GM12878 (cell line): ENCODE measurements around the gene ADARB1. TPM values are rescaled to one million over a fixed set of nuclear protein-coding genes. Genes with fewer than 3 reads are reported as not detected.

Source experiments
- ATAC-seq: fragments of 200-7000 bp; cut with Tn5 transposase; 3 replicates; pipeline ENCODE4 v1.9.1; 2020; ENCODE audit warnings: mild to moderate bottlenecking, moderate library complexity
- BruUV-seq: library from RNA; stranded (reverse); fragments of 400-500 nt; replicated peaks from 2 replicates; lab custom pipeline; 2021; lab: Mats Ljungman, UMichigan
- CTCF ChIA-PET: fragments of 300-600 bp; sonication (Branson Sonifier 250); formaldehyde crosslinking; extraction: SDS; loops from one replicate; lab custom pipeline; 2021; ENCODE audit warnings: inconsistent platforms; lab: Yijun Ruan, JAX
- POLR2A ChIA-PET: fragments of 350-600 bp; formaldehyde crosslinking; extraction: SDS; loops from one replicate; lab custom pipeline; 2021; ENCODE audit warnings: inconsistent platforms; lab: Charles Lee
- RAD21 ChIA-PET: fragments of 300-600 bp; sonication (Branson Sonifier 250); formaldehyde crosslinking; loops from one replicate; lab custom pipeline; 2023; ENCODE audit warnings: antibody characterized with exemption; ENCODE audit not compliant: unreplicated experiment; lab: Charles Lee
- SMC1A ChIA-PET: fragments of 300-600 bp; sonication (Branson Sonifier 250); formaldehyde crosslinking; loops from one replicate; lab custom pipeline; 2023; ENCODE audit not compliant: unreplicated experiment, uncharacterized antibody; lab: Charles Lee
- DNase-seq: peaks from one replicate; pipeline ENCODE4 v3.0.0-alpha.2; 2011; ENCODE audit warnings: low read depth, low spot score
- FAIRE-seq: peaks from 3 replicates; lab custom pipeline; 2011; peaks lifted over from hg19 to GRCh38; lab: Jason Lieb, UNC
- H2AFZ ChIP-seq: 2 replicates; pipeline ENCODE4 v1.6.0; 2011; ENCODE audit warnings: low read depth, low read length, control low read depth; ENCODE audit not compliant: control insufficient read depth
- H3K27ac ChIP-seq: 2 replicates; pipeline ENCODE4 v1.5.1; 2011; ENCODE audit warnings: control low read depth; ENCODE audit not compliant: control insufficient read depth, insufficient read depth
- H3K27me3 ChIP-seq, 2 experiments: replicated peaks in 1 of 2; 2 replicates each; pipeline versions ENCODE4 v1.6.0 to v1.6.1; 2011; ENCODE audit warnings: low read length in 1 of 2; ENCODE audit not compliant: control insufficient read depth in 2 of 2, insufficient read depth in 2 of 2
- H3K36me3 ChIP-seq, 2 experiments: 2 replicates each; pipeline ENCODE4 v1.5.1; 2011; ENCODE audit warnings: low read length in 1 of 2; ENCODE audit not compliant: control insufficient read depth in 2 of 2, insufficient read depth in 2 of 2
- H3K4me1 ChIP-seq: 2 replicates; pipeline ENCODE4 v1.6.1; 2011; ENCODE audit warnings: mild to moderate bottlenecking, low read length, moderate library complexity, mixed read lengths; ENCODE audit not compliant: control insufficient read depth, insufficient read depth
- H3K4me2 ChIP-seq: 2 replicates; pipeline ENCODE4 v1.6.0; 2011; ENCODE audit warnings: control low read depth; ENCODE audit not compliant: control insufficient read depth, insufficient read depth
- H3K4me3 ChIP-seq: fragments of 200-600 bp; sonication (generic); 2 replicates; pipeline ENCODE4 v1.5.1; 2016
- H3K79me2 ChIP-seq: 2 replicates; pipeline ENCODE4 v1.6.0; 2011; ENCODE audit warnings: low read length; ENCODE audit not compliant: control insufficient read depth, insufficient read depth
- H3K9ac ChIP-seq: 2 replicates; pipeline ENCODE4 v1.8.0; 2011; ENCODE audit warnings: low read length, control low read depth, mixed read lengths; ENCODE audit not compliant: control insufficient read depth, insufficient read depth
- H3K9me3 ChIP-seq: replicated peaks from 3 replicates; pipeline ENCODE4 v1.5.1; 2011; ENCODE audit warnings: mild to moderate bottlenecking, low read length; ENCODE audit not compliant: control insufficient read depth, insufficient read depth
- H4K20me1 ChIP-seq: 2 replicates; pipeline ENCODE4 v1.6.0; 2011; ENCODE audit not compliant: control insufficient read depth, insufficient read depth
- BMI1 ChIP-seq: fragments of 450-650 bp; IDR thresholded peaks from 2 replicates; pipeline ENCODE4 v1.6.1; 2016; ENCODE audit warnings: mild to moderate bottlenecking, moderate library complexity, borderline replicate concordance
- BRCA1 ChIP-seq: IDR thresholded peaks from 2 replicates; pipeline ENCODE4 v1.6.1; 2011; ENCODE audit warnings: low read depth, low read length, improper control_type of control experiment
- CTCF ChIP-seq, 3 experiments: IDR thresholded peaks in 2 of 3; conservative IDR thresholded peaks in 1 of 3; 2 replicates each; pipeline ENCODE4 v1.5.1; 2011; ENCODE audit warnings: low read depth in 3 of 3, low read length in 3 of 3, mild to moderate bottlenecking in 3 of 3, control low read depth in 2 of 3, moderate library complexity in 2 of 3, inconsistent platforms in 1 of 3, mixed read lengths in 1 of 3; ENCODE audit not compliant: control insufficient read depth in 2 of 3, insufficient read depth in 1 of 3; ENCODE audit errors: extremely low read depth in 1 of 3
- ETV6 ChIP-seq, 2 experiments: fragments of 450-650 bp in 1 of 2; IDR thresholded peaks in 1 of 2; conservative IDR thresholded peaks in 1 of 2; 2 replicates each; pipeline ENCODE4 v1.6.1; 2014; ENCODE audit warnings: antibody characterized with exemption in 1 of 2, borderline replicate concordance in 1 of 2, low read depth in 1 of 2, mild to moderate bottlenecking in 1 of 2, moderate library complexity in 1 of 2
- JUND ChIP-seq: IDR thresholded peaks from 2 replicates; pipeline ENCODE4 v1.6.1; 2012; ENCODE audit warnings: low read depth, mild to moderate bottlenecking, low read length, improper control_type of control experiment, moderate library complexity
- NR2C2 ChIP-seq: IDR thresholded peaks from 2 replicates; pipeline ENCODE4 v1.6.1; 2011; ENCODE audit warnings: borderline replicate concordance, low read depth; ENCODE audit not compliant: control insufficient read depth, insufficient read length
- PAX5 ChIP-seq: IDR thresholded peaks from 2 replicates; pipeline ENCODE4 v1.6.1; 2011; ENCODE audit warnings: low read depth, low read length, borderline replicate concordance
- RAD21 ChIP-seq: IDR thresholded peaks from 2 replicates; pipeline ENCODE4 v1.6.1; 2011; ENCODE audit warnings: mild to moderate bottlenecking, low read depth, low read length, moderate library complexity; ENCODE audit not compliant: insufficient read depth
- SIX5 ChIP-seq: IDR thresholded peaks from 2 replicates; pipeline ENCODE4 v1.6.1; 2011; ENCODE audit warnings: mild to moderate bottlenecking, low read depth, low read length, moderate library complexity; ENCODE audit not compliant: severe bottlenecking
- SMC3 ChIP-seq: IDR thresholded peaks from 2 replicates; pipeline ENCODE4 v1.6.1; 2011; ENCODE audit warnings: low read length, improper control_type of control experiment, borderline replicate concordance
- ZNF384 ChIP-seq: IDR thresholded peaks from 2 replicates; pipeline ENCODE4 v1.6.1; 2012; ENCODE audit warnings: low read depth, mild to moderate bottlenecking, low read length, improper control_type of control experiment, borderline replicate concordance
- WGBS: methylation state at CpG from one replicate; pipeline ENCODE4 v1.1.6; 2016; ENCODE audit warnings: low lambda C conversion rate; ENCODE audit not compliant: insufficient replicate concordance, insufficient coverage; ENCODE audit errors: missing lambda C conversion rate; 5-methylcytosine and 5-hydroxymethylcytosine counted together
- in situ Hi-C: fragments of 300-500 bp; cut with MboI; formaldehyde crosslinking; loops from 9 replicates; pipeline ENCODE4 v1.14.3; 2018; ENCODE audit warnings: mixed read lengths
- intact Hi-C: fragments of 100-400 bp; cut with micrococcal nuclease; formaldehyde crosslinking; loops from one replicate; pipeline ENCODE4 v1.14.2; 2022; ENCODE audit not compliant: unreplicated experiment
- polyA plus RNA-seq, 11 experiments: library from polyadenylated mRNA; depleted of rRNA in 4 of 11; unstranded in 6 of 11; stranded (reverse) in 5 of 11; fragments of >200 nt; fragmentation: Nextera tagmentation in 4 of 11; fragmentation: Illumina TruSeq in 1 of 11; extraction: Ambion mirVana in 4 of 11; extraction: Trizol in 1 of 11; gene quantifications; 1 replicate in 1 of 11; 2 replicates in 10 of 11; pipeline versions ENCODE4 v1.2.1 to v1.2.3, GENCODE V29; 2011 to 2016; ENCODE audit warnings: inconsistent platforms in 2 of 11, missing spikeins in 2 of 11, low read depth in 1 of 11
- total RNA-seq, 4 experiments: library from RNA; depleted of rRNA in 3 of 4; stranded (reverse); fragments of >200 nt in 3 of 4; fragmentation: Illumina TruSeq in 1 of 4; extraction: Trizol in 1 of 4; gene quantifications; 2 replicates each; pipeline versions ENCODE4 v1.2.1 to v1.2.3, GENCODE V29; 2013 to 2021

Gene ADARB1
- total and polyA plus RNA-seq, 10 of the 15 experiments (the other 5 are each of a cell fraction or from before 2014, with no cell fraction given): 5.7 to 61.7 (median 25.3) TPM

- ChIA-PET CTCF (interaction anchor here (0.8 to 8.8 kb wide), 61 partner anchors 9 to 710 kb away, joined by 3 to 236 read pairs (median 5); partner anchors contain the start of genes ADARB1, POFUT2, SLX9 and UBE2G2), SMC1A (interaction anchor here (0.7 to 4.1 kb wide), 24 partner anchors 8 to 414 kb away, joined by 3 to 48 read pairs (median 6); no protein-coding TSS in a partner anchor), POLR2A (interaction anchor here (0.6 to 1.6 kb wide), 3 partner anchors 33 to 203 kb away, joined by 3 to 9 read pairs (median 3); no protein-coding TSS in a partner anchor), RAD21 (interaction anchor here (0.8 to 6.1 kb wide), 18 partner anchors 8 to 336 kb away, joined by 3 to 104 read pairs (median 5); partner anchors contain the start of genes POFUT2 and UBE2G2)
- H3K36me3 ChIP-seq: no peaks in the 10 kb centered on the region; a peak in 1 of 4 replicates
- ATAC-seq (no peak), DNase-seq (no peak), FAIRE-seq (no peak)
- no peak overlapping the region for H2AFZ ChIP-seq
- peaks cover 0 to 4% of the 10 kb centered on the region in 2 experiments; a peak in 1 of 4 replicates for H3K27me3 ChIP-seq
- no peak overlapping the region for H3K27ac ChIP-seq
- no peak overlapping the region for H3K4me2 ChIP-seq
- no peak overlapping the region for H3K4me3 ChIP-seq
- no peaks in the 10 kb centered on the region for H4K20me1 ChIP-seq
- BruUV-seq: no TSS peak
- H3K9ac ChIP-seq: no peak overlapping the region
- in situ Hi-C loops (loop anchor here (5.0 kb wide), 1 partner anchor 680 kb away; no protein-coding TSS in a partner anchor), intact Hi-C loops (loop anchor here (1.0 to 10.0 kb wide), 3 partner anchors 39 to 333 kb away; partner anchors contain the start of gene UBE2G2)
- H3K79me2 ChIP-seq: no peaks in the 10 kb centered on the region
- H3K4me1 ChIP-seq: no peaks in the 10 kb centered on the region
- no peak for TF ChIP-seq SIX5
- TF ChIP-seq BMI1: no peak
- no peak for TF ChIP-seq PAX5
- H3K9me3 ChIP-seq: no peaks in the 10 kb centered on the region
Observed at GRCh38 chr21:45137612-45137937, 63.2 kb downstream of the ADARB1 start.

DNA sequence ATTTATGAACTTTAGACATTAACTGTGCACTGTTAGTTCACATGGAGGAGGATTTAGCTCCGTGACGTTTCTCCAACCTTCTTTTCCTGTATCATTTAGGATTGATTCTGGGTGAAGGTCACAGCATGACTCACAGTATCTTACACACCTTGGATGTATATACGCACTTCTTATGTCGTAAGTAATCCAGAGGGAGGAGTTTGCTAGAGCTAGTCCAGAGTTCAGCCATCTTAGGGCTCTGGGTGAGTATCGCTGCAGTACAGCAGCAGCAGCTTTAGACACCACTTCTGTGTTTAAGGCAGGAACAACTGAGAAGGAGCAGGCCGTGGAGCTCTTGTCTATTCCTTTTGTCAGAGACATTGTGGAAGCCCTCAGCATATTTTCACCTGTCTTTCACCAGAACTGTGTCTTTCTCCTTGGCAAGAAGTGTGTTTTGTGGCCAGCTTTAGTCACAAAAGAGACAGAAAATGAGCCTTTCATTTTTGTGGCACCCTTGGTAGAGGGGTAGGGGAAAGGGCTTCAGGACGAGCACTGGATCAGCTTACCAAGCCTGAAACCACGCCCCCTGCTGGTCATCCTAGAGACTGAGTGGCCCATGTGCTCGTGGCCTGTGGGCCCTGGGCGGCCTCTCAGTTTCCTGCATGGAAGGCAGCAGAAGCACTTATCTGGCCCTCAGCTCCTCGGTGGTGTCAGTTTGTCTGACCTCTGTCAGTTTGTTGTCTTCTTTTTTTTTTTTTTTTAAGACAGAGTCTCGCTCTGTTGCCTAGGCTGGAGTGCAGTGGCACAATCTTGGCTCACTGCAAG, 64.0 kb downstream of the ADARB1 start:
- H3K36me3 ChIP-seq: no peaks in the 10 kb centered on the region; a peak in 1 of 4 replicates
- peak; percentile 38; the same call in 1 of the 2 replicates for TF ChIP-seq SMC3
- TF ChIP-seq ZNF384: no peak
- no peak for TF ChIP-seq ETV6 (conservative IDR thresholded peaks at IDR 0.05 in 1 of 2, IDR thresholded peaks at IDR 0.05 in 1 of 2; ENCODE audit: borderline replicate concordance in 1 of 2, low read depth in 1 of 2)
- peak; percentile 51 to 89 (median 70) for TF ChIP-seq CTCF (IDR thresholded peaks at IDR 0.05 in 2 of 3, conservative IDR thresholded peaks at IDR 0.05 in 1 of 3; ENCODE audit: control insufficient read depth in 2 of 3, extremely low read depth in 1 of 3, insufficient read depth in 1 of 3, low read depth in 3 of 3, low read length in 3 of 3)
- TF ChIP-seq NR2C2: no peak
- 0 out of 2 replicates have a peak, but pooled peaks have one; percentile 19 for TF ChIP-seq RAD21
- TF ChIP-seq BRCA1: no peak
- no peak for TF ChIP-seq JUND

More for the DNA sequence above, 64.0 kb downstream of the ADARB1 start:
- intact Hi-C loops: loop anchor here (10.0 kb wide), 1 partner anchor 334 kb away; the partner anchor contains the start of gene UBE2G2
- Histone ChIP-seq H3K27ac (no peak overlapping the region), H3K9ac (no peak overlapping the region), H2AFZ (no peak overlapping the region), H3K4me1 (no peaks in the 10 kb centered on the region), H3K79me2 (no peaks in the 10 kb centered on the region), H3K4me2 (no peak overlapping the region), H3K9me3 (no peaks in the 10 kb centered on the region), H3K4me3 (no peak overlapping the region), H4K20me1 (no peaks in the 10 kb centered on the region), H3K27me3 (peaks cover 0 to 8% of the 10 kb centered on the region in 2 experiments; a peak in 1 of 4 replicates)
- ChIA-PET CTCF (interaction anchor here (0.6 to 8.8 kb wide), 66 partner anchors 9 to 783 kb away, joined by 3 to 236 read pairs (median 5); partner anchors contain the start of genes ADARB1, POFUT2, SLX9 and UBE2G2), POLR2A (interaction anchor here (0.6 to 1.6 kb wide), 3 partner anchors 33 to 197 kb away, joined by 3 to 9 read pairs (median 3); no protein-coding TSS in a partner anchor), RAD21 (interaction anchor here (0.7 to 6.1 kb wide), 22 partner anchors 9 to 689 kb away, joined by 3 to 104 read pairs (median 6); partner anchors contain the start of gene POFUT2), SMC1A (interaction anchor here (0.7 to 4.1 kb wide), 22 partner anchors 9 to 413 kb away, joined by 3 to 48 read pairs (median 7); no protein-coding TSS in a partner anchor)
- peak; percentile 76 for ATAC-seq
- FAIRE-seq: peak; percentile 41
- BruUV-seq: no TSS peak
- 43% methylated on average over 11 of the region's 12 CpGs for WGBS
- no peak for DNase-seq
- in situ Hi-C loops: loop anchor here (5.0 kb wide), 1 partner anchor 679 kb away; no protein-coding TSS in a partner anchor
